Hematopoietic multipotent progenitor cell treated with erythropoietin and hydrocortisone succinate and interleukin-3 and kit ligand, for 4 days (in vitro differentiated cells): ENCODE measurements around the gene AGAP2.
"Not testable (repeated sequence)": the region's sequence is repeated elsewhere in the genome, so short reads cannot be mapped to it uniquely, and the experiment has no call there.

Source experiments
- DNase-seq: peaks from one replicate; pipeline ENCODE4 v3.0.0-alpha.2; 2015

Gene AGAP2

GRCh38 chr12:57735198-57735855 lies 3.2 kb downstream of the AGAP2 start:
- peak; percentile 15 for DNase-seq

GRCh38 chr12:57734591-57734990 lies 4.0 kb downstream of the AGAP2 start:
- DNase-seq: no peak

- DNase-seq: no peak
These were observed 4.6 kb downstream of the AGAP2 start for GRCh38 chr12:57733928-57734327.

GRCh38 chr12:57732726-57733593 lies 5.6 kb downstream of the AGAP2 start:
- no peak for DNase-seq

GRCh38 chr12:57732270-57732669 lies 6.3 kb downstream of the AGAP2 start:
- no peak for DNase-seq

GRCh38 chr12:57731411-57732080 lies 7.0 kb downstream of the AGAP2 start:
- DNase-seq: no peak

- no peak for DNase-seq
These were observed 8.0 kb downstream of the AGAP2 start for GRCh38 chr12:57730336-57731067.

- no peak for DNase-seq
These were observed 9.2 kb downstream of the AGAP2 start for GRCh38 chr12:57729321-57729844.

GRCh38 chr12:57727758-57728395 lies 10.7 kb downstream of the AGAP2 start:
- no peak for DNase-seq

GRCh38 chr12:57726884-57727757 lies 11.4 kb downstream of the AGAP2 start:
- no peak for DNase-seq

- peak; percentile 54 for DNase-seq
These were observed 12.2 kb downstream of the AGAP2 start for GRCh38 chr12:57726151-57726883.

- no peak for DNase-seq
These were observed 12.7 kb downstream of the AGAP2 start for GRCh38 chr12:57725851-57726150.

GRCh38 chr12:57724936-57725740 lies 13.4 kb downstream of the AGAP2 start:
- no peak for DNase-seq

GRCh38 chr12:57724003-57724935 lies 14.3 kb downstream of the AGAP2 start:
- no peak for DNase-seq

- no peak for DNase-seq
These were observed 14.9 kb downstream of the AGAP2 start for GRCh38 chr12:57723630-57723962.

- DNase-seq: no peak
These were observed 15.6 kb downstream of the AGAP2 start for GRCh38 chr12:57722716-57723629.

- not testable (repeated sequence) for DNase-seq
These were observed 16.5 kb downstream of the AGAP2 start for GRCh38 chr12:57721846-57722608.
